H1 (cell line): Measurements from ENCODE around the gene SPIRE1. TPM values are rescaled to one million over a fixed set of nuclear protein-coding genes. Genes with fewer than 3 reads are reported as not detected.

ENCODE experiments used
- CBX5 ChIP-seq: fragments of 300-800, 300-1000 bp; sonication (generic); IDR thresholded peaks from 2 replicates; pipeline ENCODE4 v1.7.1; 2016; ENCODE audit warnings: antibody characterized with exemption, low read length, low read depth
- JUN ChIP-seq: IDR thresholded peaks from 2 replicates; pipeline ENCODE4 v1.6.1; 2011; ENCODE audit warnings: low read depth, mild to moderate bottlenecking, improper control_type of control experiment, low read length
- KDM1A ChIP-seq: fragments of 200-600, 300-600 bp; sonication (generic); IDR thresholded peaks from 2 replicates; pipeline ENCODE4 v1.7.1; 2016; ENCODE audit warnings: mild to moderate bottlenecking, low read length, borderline replicate concordance
- RBBP5 ChIP-seq: IDR thresholded peaks from 2 replicates; pipeline ENCODE4 v1.7.1; 2012; ENCODE audit warnings: low read depth, mild to moderate bottlenecking, inconsistent platforms, low read length, moderate library complexity, borderline replicate concordance
- TCF12 ChIP-seq: IDR thresholded peaks from 2 replicates; pipeline ENCODE4 v1.6.1; 2011; ENCODE audit warnings: low read depth, mild to moderate bottlenecking, low read length
- YY1 ChIP-seq: IDR thresholded peaks from 2 replicates; pipeline ENCODE4 v1.6.1; 2011; ENCODE audit warnings: low read depth, mild to moderate bottlenecking, low read length
- polyA plus RNA-seq, 7 experiments: library from polyadenylated mRNA; depleted of rRNA in 3 of 7; stranded (reverse) in 5 of 7; unstranded in 2 of 7; fragments of >200 nt in 5 of 7; fragments of 200-250 nt in 2 of 7; gene quantifications; 1 replicate in 5 of 7; 2 replicates in 1 of 7; 4 replicates in 1 of 7; pipeline versions ENCODE4 v1.2.1 to v1.2.3, GENCODE V29; 2011 to 2013; ENCODE audit warnings: missing spikeins in 2 of 7, mixed read lengths in 2 of 7
- total RNA-seq: library from RNA; stranded (reverse); fragmentation: NEBNext Ultra II Directional; extraction: Animal tissue kit (Norgen Biotek cat#: 25700); gene quantifications from 2 replicates; pipeline ENCODE4 v1.2.1, GENCODE V29; 2021

SPIRE1 gene
- total and polyA plus RNA-seq, 2 of the 8 experiments (the other 6 are each of a cell fraction or from before 2014, with no cell fraction given), result 6.0 to 21.5 TPM

- TF ChIP-seq YY1 (no peak), TCF12 (no peak), CBX5 (no peak), JUN (no peak), RBBP5 (no peak), KDM1A (no peak)
These were observed 26.0 kb downstream of the SPIRE1 start (continued) for GRCh38 chr18:12631831-12632477.
